Measurements from ENCODE around the gene ABCC2. TPM values are rescaled to one million over a fixed set of nuclear protein-coding genes. Genes with fewer than 3 reads are reported as not detected.
"Not testable (repeated sequence)": the region's sequence is repeated elsewhere in the genome, so short reads cannot be mapped to it uniquely, and the experiment has no call there.

The ABCC2 gene
- 1 to 10 TPM in 2 of 4 donors, under 1 TPM in 2; 0.84 to 9.1 (median 1.5) TPM for total RNA-seq

DNA sequence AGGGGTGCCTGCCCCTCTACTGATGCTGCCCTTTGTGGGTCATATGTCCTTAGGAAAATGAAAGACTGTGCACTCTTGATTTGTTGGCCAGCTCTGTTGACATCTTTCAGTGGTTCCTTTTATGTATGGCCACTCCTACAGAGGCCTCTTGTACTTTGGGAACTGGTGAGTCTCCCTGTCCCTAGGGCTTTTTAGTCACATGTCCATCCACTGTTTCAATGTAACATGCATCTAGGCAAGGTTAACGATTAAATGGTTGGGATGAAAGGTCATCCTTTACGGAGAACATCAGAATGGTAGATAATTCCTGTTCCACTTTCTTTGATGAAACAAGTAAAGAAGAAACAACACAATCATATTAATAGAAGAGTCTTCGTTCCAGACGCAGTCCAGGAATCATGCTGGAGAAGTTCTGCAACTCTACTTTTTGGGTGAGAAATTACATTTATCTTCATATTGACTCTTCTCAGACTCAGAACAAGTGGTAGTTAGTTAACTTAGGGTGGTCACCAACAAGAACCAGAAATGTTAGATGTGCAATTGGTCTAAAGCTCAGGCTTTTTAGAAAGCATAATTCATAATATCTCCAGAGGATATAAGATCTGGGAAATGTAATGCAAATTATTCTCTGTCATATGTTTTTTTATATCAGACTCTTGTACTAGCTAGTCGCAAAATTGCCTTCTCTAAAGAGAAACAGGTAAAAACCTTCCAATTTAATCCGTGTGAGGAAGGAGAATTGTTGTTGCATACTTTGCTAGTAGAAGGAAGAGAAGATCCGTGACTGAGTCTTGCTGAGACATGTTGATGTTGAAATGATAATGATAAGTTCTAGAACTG, at the start of gene ABCC2:
Gene ABCC2 (plus strand): TSS at position 194 of the 840 bp plus-strand sequence. CDS start 205 bp downstream, at position 399.
- DNase-seq (ENCODE audit: low spot score) (no peak), ATAC-seq (ENCODE audit: low FRiP score) (no peak)
- TF ChIP-seq, protein P1, sequence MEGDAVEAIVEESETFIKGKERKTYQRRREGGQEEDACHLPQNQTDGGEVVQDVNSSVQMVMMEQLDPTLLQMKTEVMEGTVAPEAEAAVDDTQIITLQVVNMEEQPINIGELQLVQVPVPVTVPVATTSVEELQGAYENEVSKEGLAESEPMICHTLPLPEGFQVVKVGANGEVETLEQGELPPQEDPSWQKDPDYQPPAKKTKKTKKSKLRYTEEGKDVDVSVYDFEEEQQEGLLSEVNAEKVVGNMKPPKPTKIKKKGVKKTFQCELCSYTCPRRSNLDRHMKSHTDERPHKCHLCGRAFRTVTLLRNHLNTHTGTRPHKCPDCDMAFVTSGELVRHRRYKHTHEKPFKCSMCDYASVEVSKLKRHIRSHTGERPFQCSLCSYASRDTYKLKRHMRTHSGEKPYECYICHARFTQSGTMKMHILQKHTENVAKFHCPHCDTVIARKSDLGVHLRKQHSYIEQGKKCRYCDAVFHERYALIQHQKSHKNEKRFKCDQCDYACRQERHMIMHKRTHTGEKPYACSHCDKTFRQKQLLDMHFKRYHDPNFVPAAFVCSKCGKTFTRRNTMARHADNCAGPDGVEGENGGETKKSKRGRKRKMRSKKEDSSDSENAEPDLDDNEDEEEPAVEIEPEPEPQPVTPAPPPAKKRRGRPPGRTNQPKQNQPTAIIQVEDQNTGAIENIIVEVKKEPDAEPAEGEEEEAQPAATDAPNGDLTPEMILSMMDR (IDR thresholded peaks at IDR 0.05), result no peak

DNA sequence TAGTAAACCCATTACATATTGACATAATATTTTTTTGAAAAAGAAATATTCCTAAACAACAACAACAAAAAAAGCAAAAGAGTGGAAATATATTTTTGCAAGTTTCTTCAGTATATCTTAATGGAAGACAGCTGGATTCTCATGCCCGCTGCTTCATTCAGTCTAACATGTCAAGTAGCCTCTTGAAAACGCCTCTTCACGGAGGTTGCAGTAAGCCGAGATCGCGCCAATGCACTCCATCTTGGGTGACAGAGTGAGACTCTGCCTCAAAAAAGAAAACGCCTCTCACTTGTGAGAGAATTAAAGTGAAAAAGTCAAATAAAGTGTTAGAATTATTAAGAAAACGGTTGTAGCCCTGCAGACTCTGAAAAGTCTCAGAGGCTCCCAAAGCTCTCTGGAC, 49.1 kb upstream of the ABCC2 start:
- ATAC-seq (ENCODE audit: low FRiP score) (no peak), DNase-seq (ENCODE audit: low spot score) (no peak)
- TF ChIP-seq, protein P1 (IDR thresholded peaks at IDR 0.05), result no peak

DNA sequence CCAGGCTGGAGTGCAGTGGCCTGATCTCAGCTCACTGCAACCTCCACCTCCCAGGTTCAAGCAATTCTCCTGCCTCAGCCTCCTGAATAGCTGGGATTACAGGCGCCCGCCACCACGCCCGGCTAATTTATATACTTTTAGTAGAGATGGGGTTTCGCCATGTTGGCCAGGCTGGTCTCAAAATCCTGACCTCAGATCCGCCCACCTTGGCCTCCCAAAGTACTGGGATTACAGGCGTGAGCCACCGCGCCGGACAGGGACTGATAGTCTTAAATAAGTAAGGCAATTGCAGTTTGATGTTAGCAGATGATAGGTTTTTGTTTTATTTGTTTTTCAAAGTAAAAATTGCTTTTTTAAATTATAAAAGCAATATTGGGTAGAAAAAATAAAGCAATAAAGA, 48.3 kb upstream of the ABCC2 start:
- not testable (repeated sequence) for ATAC-seq (ENCODE audit: low FRiP score); DNase-seq (ENCODE audit: low spot score)

DNA sequence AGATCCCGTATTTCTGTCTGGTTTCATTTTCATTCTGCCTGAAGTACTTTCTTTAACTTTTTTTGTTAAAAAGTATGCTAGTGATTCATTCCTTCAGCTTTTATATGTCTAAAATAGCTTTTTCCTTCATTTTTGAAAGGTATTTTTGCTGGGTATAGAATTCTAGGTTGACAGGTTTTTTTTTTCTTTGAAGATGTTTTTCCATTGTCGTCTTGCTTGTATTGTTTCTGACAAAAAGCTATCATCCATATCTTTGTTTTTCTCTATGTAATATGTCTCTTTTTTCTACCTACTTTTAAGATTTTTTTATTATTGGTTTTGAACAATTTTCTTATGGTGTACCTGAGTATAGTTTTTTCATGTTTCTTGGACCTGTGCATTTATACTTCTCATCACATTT, 42.2 kb upstream of the ABCC2 start:
- ATAC-seq (ENCODE audit: low FRiP score) (no peak), DNase-seq (ENCODE audit: low spot score) (no peak)
- TF ChIP-seq, protein P1 (IDR thresholded peaks at IDR 0.05), result no peak

DNA sequence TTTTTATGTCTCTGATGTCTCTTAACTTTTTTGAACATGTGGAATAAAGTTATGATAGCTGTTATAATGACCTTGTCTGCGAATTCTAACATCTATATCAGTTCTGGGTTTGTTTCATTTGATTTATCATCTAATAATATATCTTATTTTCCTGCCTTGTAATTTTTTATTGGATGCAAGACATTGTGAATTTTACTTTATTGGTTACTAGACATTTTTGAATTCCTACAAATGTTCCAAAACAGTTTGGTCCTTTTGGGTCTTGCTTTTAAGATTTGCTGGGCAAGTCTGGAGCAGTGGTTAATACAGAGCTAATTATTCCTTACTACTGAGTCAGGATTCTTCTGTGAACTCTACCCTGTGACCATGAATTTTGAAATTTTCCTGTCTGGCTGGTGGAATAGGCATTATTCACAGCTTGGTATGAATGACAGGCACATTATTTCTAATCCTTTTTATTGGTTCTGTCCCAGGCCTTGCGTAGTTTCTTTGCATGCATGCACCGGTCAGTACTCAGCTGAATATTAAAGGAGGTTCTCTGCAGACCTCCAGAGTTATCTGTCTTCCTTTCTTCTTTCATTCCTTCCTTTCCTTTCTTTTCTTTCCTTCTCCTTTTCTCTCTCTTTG, 41.4 kb upstream of the ABCC2 start:
- DNase-seq (ENCODE audit: low spot score), result no peak
- ATAC-seq (ENCODE audit: low FRiP score), result no peak

DNA sequence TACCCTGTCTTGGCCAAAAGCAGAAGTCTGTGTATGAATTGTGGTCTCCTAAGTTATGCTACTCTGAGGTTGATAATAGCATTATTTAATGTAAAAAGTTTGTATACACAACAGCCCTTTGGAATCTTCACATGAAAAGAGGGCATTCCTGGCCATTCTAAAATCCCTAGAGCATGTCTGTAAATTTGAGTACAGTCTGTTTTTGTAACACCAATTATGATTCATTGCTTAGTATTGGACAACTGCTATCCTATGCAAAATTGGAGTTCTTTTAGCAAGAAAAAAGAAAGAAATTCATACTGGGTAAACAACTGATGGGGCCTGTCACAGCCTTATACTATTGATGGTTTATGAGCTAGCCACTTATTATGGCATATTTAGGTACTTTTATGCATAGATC, 40.2 kb upstream of the ABCC2 start:
- ATAC-seq (ENCODE audit: low FRiP score), result no peak
- TF ChIP-seq, protein P1 (IDR thresholded peaks at IDR 0.05), result no peak
- no peak for DNase-seq (ENCODE audit: low spot score)

More for the DNA sequence above, 41.4 kb upstream of the ABCC2 start:
- TF ChIP-seq, protein P1 (IDR thresholded peaks at IDR 0.05), result no peak

DNA sequence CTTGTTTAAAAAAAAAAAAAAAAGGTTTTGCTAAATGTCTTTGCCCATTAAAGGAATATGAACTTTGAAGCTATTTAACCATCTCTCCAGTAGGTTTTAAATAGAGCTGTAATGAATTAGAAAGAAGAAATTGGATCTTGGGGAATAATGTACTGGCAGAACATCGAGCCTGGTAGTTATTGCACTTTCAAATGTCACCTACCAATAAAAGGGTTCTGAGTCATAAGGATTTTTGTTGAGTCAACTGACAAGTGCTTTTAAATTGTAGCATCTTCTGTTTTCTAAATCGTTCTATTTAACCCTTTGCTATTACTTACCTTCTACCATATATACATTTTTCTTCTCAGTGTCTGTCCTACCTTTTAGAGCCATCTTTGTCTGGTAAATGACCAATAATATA, 39.7 kb upstream of the ABCC2 start:
- DNase-seq (ENCODE audit: low spot score) (no peak), ATAC-seq (ENCODE audit: low FRiP score) (no peak)
- TF ChIP-seq, protein P1 (IDR thresholded peaks at IDR 0.05), result no peak
